Esophagus (tissue), 2 donors: ENCODE results near the gene F13A1. TPM values are rescaled to one million over a fixed set of nuclear protein-coding genes. Genes with fewer than 3 reads are reported as not detected.

Experiments used
- H3K27ac ChIP-seq, 2 donors: one replicate each; pipeline ENCODE4 v1.5.1; 2013; ENCODE audit warnings: low read depth in 2 of 2, mild to moderate bottlenecking in 2 of 2, inconsistent platforms in 1 of 2, low read length in 1 of 2, moderate library complexity in 1 of 2
- H3K27me3 ChIP-seq, 2 donors: one replicate each; pipeline ENCODE4 v1.6.1; 2013; ENCODE audit warnings: low read length in 2 of 2, control low read depth in 1 of 2, mild to moderate bottlenecking in 1 of 2; ENCODE audit not compliant: insufficient read depth in 2 of 2, control insufficient read depth in 1 of 2
- H3K36me3 ChIP-seq, 2 donors: one replicate each; pipeline ENCODE4 v1.6.1; 2013; ENCODE audit warnings: low read length in 1 of 2; ENCODE audit not compliant: control insufficient read depth in 2 of 2, insufficient read depth in 2 of 2
- H3K4me1 ChIP-seq, 2 donors: one replicate each; pipeline ENCODE4 v1.6.1; 2013; ENCODE audit warnings: low read length in 1 of 2; ENCODE audit not compliant: control insufficient read depth in 2 of 2, insufficient read depth in 2 of 2
- H3K4me3 ChIP-seq, 2 donors: one replicate each; pipeline ENCODE4 v1.5.1; 2013; ENCODE audit warnings: low read length in 2 of 2, mild to moderate bottlenecking in 2 of 2, low read depth in 1 of 2, moderate library complexity in 1 of 2
- H3K9me3 ChIP-seq, 2 donors: one replicate each; pipeline ENCODE4 v1.6.1; 2013; ENCODE audit warnings: mild to moderate bottlenecking in 2 of 2, low read depth in 1 of 2, low read length in 1 of 2, moderate library complexity in 1 of 2; ENCODE audit not compliant: control insufficient read depth in 2 of 2, insufficient read depth in 1 of 2
- WGBS, 2 donors: extraction: QIAGEN DNeasy Blood & Tissue Kit; methylation state at CpG; one replicate each; pipeline ENCODE4 v1.1.7; 2013; 5-methylcytosine and 5-hydroxymethylcytosine counted together
- polyA plus RNA-seq, 2 donors: library from polyadenylated mRNA; stranded (reverse); fragments of 200-250 nt; gene quantifications; one replicate each; pipeline ENCODE4 v1.2.3, GENCODE V29; 2013
- donor health status: healthy with polysubstance abuse.
- donor health status: Bipolar disorder and iron deficiency.

F13A1 gene
- polyA plus RNA-seq, 2 donors: 4.1 to 4.5 TPM

DNA sequence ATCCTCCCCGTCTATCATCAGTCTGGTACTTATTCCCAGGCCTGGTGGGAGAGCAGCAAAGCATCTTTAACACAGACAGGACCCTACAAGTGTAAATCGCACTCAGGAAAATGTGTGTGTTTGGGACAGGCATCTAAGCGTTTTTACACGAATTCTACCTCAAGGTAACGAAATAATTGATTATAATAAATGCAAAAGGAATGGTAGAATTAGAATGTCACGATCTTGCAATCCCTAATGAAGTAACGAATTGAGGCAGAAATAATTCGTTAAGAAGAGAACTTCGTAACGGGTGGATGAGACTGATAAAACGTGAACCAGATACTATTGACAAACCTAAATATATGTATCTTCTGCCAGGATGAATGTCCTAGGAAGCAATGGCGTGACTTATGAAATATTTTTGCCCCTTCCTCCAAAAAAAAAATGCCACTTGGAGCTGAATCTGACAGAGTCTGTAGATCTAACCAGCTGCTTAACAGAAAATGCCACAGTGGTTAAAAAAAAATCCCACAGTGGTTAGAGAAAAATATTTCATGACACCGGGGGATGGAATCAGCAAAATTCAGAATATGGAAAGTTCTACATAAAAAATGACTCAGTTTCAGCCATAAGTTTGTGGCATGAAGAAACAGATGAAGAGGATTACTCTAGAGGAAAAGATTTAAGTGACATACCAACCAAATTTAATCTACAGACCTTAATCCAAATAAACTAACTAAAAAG lies 68.7 kb downstream of the F13A1 start:
- Histone ChIP-seq H3K27ac (no peak overlapping the region), H3K9me3 (no peaks in the 10 kb centered on the region), H3K4me3 (no peak overlapping the region), H3K36me3 (no peaks in the 10 kb centered on the region), H3K27me3 (no peaks in the 10 kb centered on the region), H3K4me1 (no peaks in the 10 kb centered on the region)
- WGBS, 2 donors: 80 to 85% methylated on average over 13 of the region's 13 CpGs

DNA sequence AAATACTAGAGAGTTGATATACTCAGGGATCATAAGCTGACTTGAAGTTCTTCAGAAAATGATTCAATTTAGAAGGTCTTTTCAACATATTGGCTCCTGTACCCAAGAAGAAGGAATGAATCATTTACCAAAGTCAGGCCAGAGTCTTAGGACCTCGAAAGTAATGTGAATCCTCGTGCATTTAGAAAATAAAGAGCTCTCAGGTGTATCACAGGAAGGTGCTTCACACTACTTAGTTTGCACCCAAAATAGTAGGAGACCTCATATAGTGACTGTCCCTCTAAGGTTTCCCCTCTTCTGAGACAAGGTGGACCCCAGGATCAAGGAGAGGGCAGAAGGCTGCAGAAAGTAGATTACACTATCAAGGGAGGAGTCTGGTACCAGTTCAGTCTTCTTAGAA lies 71.8 kb downstream of the F13A1 start:
- no peaks in the 10 kb centered on the region for H3K27me3 ChIP-seq
- H3K36me3 ChIP-seq: no peaks in the 10 kb centered on the region
- WGBS, 2 donors: 72 to 73% methylated on average over 2 of the region's 2 CpGs
- no peak overlapping the region for H3K4me3 ChIP-seq
- H3K9me3 ChIP-seq: no peaks in the 10 kb centered on the region
- H3K4me1 ChIP-seq: no peaks in the 10 kb centered on the region
- no peak overlapping the region for H3K27ac ChIP-seq

DNA sequence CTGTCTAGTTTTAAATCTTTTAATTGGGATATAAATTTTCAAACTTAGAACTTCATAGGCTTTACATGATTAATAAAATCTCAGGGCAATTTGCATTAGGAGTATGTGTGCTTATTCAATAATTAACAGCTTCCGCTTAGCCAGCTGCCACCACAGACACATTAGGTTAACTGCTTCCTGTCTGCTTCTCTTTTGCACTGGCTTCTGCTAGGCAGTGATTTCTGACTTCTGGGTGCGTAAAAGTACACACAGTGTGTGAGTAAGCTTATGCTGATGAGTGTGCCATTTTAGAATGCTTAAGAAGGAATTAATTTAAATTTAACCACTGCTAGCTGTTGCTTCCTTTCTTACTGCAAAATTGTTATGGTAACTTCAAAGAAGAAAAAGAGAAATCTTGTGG lies 73.9 kb downstream of the F13A1 start:
- no peak overlapping the region for H3K4me3 ChIP-seq
- H3K9me3 ChIP-seq: no peaks in the 10 kb centered on the region
- 35 to 57% methylated on average over 2 of the region's 2 CpGs for WGBS, 2 donors
- H3K27me3 ChIP-seq: no peaks in the 10 kb centered on the region
- no peak overlapping the region for H3K27ac ChIP-seq
- no peaks in the 10 kb centered on the region for H3K36me3 ChIP-seq
- H3K4me1 ChIP-seq: no peaks in the 10 kb centered on the region

DNA sequence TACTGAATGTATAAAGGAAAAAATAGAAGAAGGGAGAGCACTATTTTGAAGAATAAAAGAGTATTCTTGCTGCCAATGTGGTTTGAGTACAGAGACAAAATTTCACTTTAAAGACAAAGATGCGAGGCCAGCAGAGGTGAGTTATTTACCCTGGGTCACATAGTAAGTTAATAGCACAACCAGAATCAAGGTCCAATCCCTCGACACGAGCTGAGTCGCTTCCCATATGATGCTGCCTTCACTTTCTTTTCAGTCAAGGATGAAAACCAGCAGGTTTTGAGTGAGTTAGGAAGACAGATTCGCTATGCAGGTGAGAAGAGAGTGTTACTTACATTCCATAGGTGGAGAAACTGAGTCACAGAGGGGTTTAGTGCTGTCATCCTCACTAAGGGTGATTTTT lies 75.8 kb downstream of the F13A1 start:
- H3K36me3 ChIP-seq: no peaks in the 10 kb centered on the region
- WGBS, 2 donors: 77 to 82% methylated on average over 5 of the region's 5 CpGs
- no peak overlapping the region for H3K4me3 ChIP-seq
- no peaks in the 10 kb centered on the region for H3K4me1 ChIP-seq
- no peaks in the 10 kb centered on the region for H3K9me3 ChIP-seq
- no peaks in the 10 kb centered on the region for H3K27me3 ChIP-seq
- no peak overlapping the region for H3K27ac ChIP-seq

DNA sequence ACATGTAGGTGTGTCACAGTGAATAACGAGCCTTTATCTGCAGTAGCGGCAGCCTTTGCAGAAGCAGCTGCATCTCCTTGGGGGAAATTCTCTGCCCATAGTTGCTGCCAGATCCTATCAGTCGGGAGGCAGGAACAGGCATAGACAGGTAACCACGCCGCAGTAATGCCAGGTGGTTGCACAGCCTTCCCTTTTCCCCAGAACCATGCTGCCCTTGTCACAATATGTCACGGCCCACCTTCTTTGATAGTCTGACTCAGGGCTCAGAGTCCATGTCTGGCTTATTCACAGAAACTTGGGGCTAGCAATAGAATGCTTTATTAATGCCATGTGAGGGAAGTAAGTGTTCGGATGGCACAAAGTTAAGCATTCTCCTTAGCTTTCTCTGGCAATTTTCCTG lies 76.6 kb downstream of the F13A1 start:
- Histone ChIP-seq H3K27me3 (no peaks in the 10 kb centered on the region), H3K4me3 (no peak overlapping the region), H3K27ac (no peak overlapping the region), H3K9me3 (no peaks in the 10 kb centered on the region), H3K4me1 (no peaks in the 10 kb centered on the region), H3K36me3 (no peaks in the 10 kb centered on the region)
- WGBS, 2 donors: 54% methylated on average over 7 of the region's 7 CpGs

DNA sequence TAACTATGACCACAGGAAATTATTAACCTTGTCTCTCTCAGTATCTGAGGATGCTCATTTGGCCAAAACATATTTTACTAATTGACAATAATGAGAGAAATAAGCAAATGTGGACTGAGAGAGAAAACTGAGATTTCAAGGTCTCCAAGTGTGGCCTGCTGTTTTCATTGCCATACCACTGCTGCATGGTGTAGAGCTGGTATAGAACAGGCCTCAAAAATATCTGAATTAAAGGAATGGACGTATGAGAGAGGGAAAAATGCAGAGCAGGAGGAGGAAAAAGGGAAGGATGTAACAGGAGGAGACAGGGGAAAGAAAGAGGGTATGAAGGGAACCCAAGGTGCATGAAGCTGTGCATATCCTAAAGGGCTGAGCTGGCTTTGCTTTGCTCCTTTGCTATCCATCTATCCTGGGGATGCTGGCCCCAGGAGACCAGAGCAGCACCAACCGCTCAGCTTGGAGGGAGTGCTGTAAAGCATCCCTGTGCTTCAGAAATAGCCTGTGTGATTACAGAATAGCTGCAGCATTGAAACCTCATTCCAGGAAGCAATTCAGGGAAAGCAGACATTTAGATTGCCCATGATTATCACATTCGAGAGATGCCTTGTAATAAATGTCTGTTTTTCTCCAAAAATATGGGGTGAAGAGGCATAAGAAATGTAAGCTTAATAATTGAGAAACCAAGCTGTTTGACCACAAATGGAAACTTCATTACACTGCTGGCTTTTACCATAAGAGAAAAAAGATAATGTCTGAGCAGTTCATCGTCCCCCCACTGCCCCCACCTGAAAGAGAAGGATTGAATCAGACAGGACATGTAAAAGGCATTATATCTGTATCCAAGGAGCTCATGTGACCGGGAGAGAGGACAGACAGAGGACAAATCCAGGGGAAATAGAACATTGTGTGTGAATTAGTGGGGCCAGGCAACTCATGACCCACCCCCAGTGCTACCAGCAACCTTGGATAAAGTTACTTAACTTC lies 80.6 kb downstream of the F13A1 start:
- no peak overlapping the region for H3K4me3 ChIP-seq
- no peaks in the 10 kb centered on the region for H3K4me1 ChIP-seq
- H3K27me3 ChIP-seq: no peaks in the 10 kb centered on the region
- no peaks in the 10 kb centered on the region for H3K36me3 ChIP-seq
- WGBS, 2 donors: 57 to 72% methylated on average over 5 of the region's 5 CpGs
- H3K27ac ChIP-seq: no peak overlapping the region
- H3K9me3 ChIP-seq: no peaks in the 10 kb centered on the region

DNA sequence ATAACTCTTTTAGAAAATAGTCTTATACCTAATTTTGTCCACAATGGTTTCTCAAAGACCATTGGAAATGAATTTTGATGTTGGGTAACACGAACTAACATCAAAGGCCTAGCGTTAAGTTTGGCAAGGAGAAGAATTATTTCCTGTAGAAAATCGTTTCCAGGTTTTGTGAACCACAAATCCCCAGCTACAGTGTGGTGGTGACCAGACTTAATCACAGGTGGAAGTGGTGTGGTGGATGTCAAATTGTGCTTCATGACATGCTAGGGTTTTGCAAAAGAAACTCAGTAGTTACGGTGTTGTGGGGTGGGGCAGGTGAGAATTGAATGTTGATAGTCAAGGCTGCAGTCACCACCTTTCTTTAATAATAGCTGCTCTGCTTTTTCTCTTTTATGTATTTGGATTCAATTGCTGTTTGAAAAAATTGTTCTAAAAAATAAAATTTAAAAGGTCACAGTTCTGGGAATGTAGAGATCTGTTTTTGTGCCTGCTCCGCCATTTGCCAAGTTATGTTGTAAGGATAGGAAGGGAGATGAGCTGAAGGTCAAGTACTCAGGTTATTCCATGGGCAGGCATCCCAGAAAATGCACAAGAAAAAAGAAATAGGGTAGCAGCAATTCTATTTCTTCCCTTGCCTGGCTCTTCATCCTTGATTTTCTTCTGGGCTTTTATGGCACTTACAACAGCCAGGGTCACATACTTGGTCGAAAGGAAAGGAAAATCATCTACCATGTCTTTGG lies 83.6 kb downstream of the F13A1 start:
- WGBS, 2 donors: 58 to 65% methylated on average over 6 of the region's 6 CpGs
- no peaks in the 10 kb centered on the region for H3K27me3 ChIP-seq
- H3K9me3 ChIP-seq: no peaks in the 10 kb centered on the region
- H3K27ac ChIP-seq: no peak overlapping the region
- H3K36me3 ChIP-seq: no peaks in the 10 kb centered on the region
- H3K4me1 ChIP-seq: no peaks in the 10 kb centered on the region
- H3K4me3 ChIP-seq: no peak overlapping the region

DNA sequence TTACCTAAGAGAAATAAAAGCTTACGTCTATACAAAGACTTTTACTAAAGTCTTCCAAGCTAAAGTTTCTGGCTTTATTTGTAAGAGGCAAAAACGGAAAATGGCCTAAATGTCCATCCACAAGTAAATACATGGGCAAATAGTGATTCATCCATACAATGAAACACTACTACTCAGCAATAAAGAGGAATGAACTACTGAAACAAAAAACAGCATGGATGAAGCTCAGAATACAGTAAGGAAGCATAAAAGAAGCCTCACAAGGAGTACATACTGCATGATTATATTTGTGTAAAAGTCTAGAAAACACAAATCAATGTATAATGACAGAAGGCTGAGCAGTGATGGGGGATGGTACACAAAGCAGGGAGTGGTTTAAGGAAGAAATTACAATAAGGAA lies 84.7 kb downstream of the F13A1 start:
- Histone ChIP-seq H3K36me3 (no peaks in the 10 kb centered on the region), H3K4me3 (no peak overlapping the region), H3K4me1 (no peaks in the 10 kb centered on the region), H3K27me3 (no peaks in the 10 kb centered on the region), H3K27ac (no peak overlapping the region), H3K9me3 (no peaks in the 10 kb centered on the region)
- WGBS, 2 donors: 56 to 60% methylated on average over 2 of the region's 2 CpGs

DNA sequence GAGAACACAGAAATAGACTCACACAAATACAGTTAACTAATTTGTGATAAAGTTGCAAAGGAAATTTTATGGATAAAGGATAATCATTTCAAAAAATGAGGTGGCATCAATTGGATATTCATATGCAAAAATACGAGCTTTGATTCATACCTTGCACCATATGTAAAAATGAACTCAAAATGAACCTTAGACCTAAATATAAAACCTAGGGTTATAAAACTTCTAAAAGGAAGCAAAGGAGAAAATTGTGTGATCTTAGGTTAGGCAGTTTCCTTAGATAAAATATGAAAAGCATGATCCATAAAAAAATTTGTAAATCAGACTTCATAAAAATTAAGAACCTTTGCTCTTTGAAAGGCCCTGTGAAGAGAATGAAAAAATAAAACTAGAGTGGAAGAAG lies 85.5 kb downstream of the F13A1 start:
- Histone ChIP-seq H3K9me3 (no peaks in the 10 kb centered on the region), H3K4me1 (peaks cover 0 to 4% of the 10 kb centered on the region in 2 donors), H3K27ac (no peak overlapping the region), H3K36me3 (no peaks in the 10 kb centered on the region), H3K4me3 (no peak overlapping the region), H3K27me3 (no peaks in the 10 kb centered on the region)
- WGBS, 2 donors: 60 to 77% methylated on average over 1 of the region's 1 CpG
